Activated T-helper 2 cell treated with anti-CD3 and anti-CD28 coated beads, Interferon-gamma antibody, Interleukin-2, Interleukin-4, amounts not matched to agents 10 μg/mL and 5 μg/mL and 100 μg/mL, durations not matched to agents 14 hours and 24 hours and 36 hours (primary cell): ENCODE data around the gene C3orf20. TPM values are rescaled to one million over a fixed set of nuclear protein-coding genes. Genes with fewer than 3 reads are reported as not detected.
"Not testable (repeated sequence)": the region's sequence is repeated elsewhere in the genome, so short reads cannot be mapped to it uniquely, and the experiment has no call there.

ENCODE experiments used
- DNase-seq: peaks from one replicate; pipeline ENCODE4 v3.0.0; 2021; ENCODE audit warnings: low spot score
- H3K27ac Mint-ChIP-seq: one replicate; pipeline ENCODE4 v1.8.0; 2021; ENCODE audit warnings: mixed read lengths
- H3K27me3 Mint-ChIP-seq: one replicate; pipeline ENCODE4 v1.8.0; 2021; ENCODE audit warnings: low read depth, mixed read lengths
- H3K36me3 Mint-ChIP-seq: one replicate; pipeline ENCODE4 v1.8.0; 2021; ENCODE audit warnings: low read depth, mixed read lengths
- H3K4me1 Mint-ChIP-seq: one replicate; pipeline ENCODE4 v1.8.0; 2021; ENCODE audit warnings: low read depth, mixed read lengths
- H3K4me3 Mint-ChIP-seq: one replicate; pipeline ENCODE4 v1.8.0; 2021; ENCODE audit warnings: low read depth, mild to moderate bottlenecking, moderate library complexity, mixed read lengths
- H3K9me3 Mint-ChIP-seq: one replicate; pipeline ENCODE4 v1.8.0; 2021; ENCODE audit warnings: mixed read lengths
- intact Hi-C: fragments of 100-400 bp; cut with micrococcal nuclease; formaldehyde crosslinking; loops from one replicate; pipeline ENCODE4 v1.15.1; 2023
- total RNA-seq: library from RNA; stranded (reverse); gene quantifications from 2 replicates; pipeline ENCODE4 v1.2.3, GENCODE V29; 2022

Gene C3orf20
- total RNA-seq, 1 donor from 2014 or later, result 0.07 TPM

DNA sequence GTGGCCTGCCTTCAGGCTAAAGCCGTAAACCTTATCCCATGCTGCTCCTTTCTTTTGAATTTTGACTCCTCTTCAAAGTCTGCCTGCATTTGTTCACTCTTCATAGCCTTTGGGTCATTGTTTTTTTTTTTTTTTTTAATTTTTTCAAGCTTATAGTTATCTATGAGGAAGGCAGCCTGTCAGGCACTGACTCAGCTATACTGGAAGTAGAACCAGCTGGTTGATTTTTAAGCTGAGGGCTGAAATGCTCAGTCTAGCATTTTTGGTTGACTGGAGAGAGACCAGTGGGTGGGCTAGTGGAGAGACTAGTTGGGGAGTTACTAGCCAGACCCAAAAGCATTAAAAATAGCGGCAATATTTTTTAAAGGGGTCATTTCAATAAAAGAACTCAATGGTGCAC lies 44.1 kb downstream of the C3orf20 start:
- Mint-ChIP-seq H3K9me3 (no peaks in the 10 kb centered on the region), H3K4me3 (no peak overlapping the region), H3K27me3 (no peaks in the 10 kb centered on the region), H3K27ac (no peak overlapping the region), H3K36me3 (no peaks in the 10 kb centered on the region), H3K4me1 (no peaks in the 10 kb centered on the region)
- intact Hi-C loops, result no loop called here
- DNase-seq, result no peak

DNA sequence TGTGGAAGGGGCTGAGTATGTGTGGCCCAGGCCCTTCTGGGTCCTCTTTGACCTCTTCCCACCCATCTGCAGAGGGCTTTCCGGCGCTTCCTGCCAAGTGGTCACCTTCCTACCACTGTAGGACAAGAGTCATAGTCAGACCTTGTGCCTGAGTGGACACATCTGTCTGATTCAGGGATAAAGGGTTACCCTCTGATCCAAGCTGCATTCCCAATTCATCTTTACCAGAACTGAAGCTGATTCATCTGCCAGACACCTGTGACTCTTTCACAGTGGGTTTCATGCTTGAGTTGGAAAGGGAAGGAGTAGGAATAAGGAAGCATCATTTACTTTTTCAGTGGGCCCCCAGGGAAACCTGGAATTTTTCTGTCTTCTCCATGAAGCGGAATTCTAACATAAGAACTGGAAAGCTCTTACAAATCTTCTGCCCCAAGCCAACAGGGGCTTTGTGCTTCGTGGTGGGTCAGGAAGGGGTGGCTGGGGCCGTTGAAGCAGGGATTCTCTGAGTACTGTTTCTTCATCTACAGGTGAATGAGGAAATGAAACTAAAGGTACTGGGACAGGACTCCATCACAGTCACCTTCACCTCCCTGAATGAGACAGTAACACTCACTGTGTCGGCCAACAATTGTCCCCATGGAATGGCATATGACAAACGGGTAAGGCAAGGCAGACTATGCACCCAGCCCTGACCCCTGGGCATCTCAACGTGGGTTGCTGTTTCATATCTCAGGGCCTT lies 46.4 kb downstream of the C3orf20 start:
- Mint-ChIP-seq H3K4me1 (no peaks in the 10 kb centered on the region), H3K27me3 (no peaks in the 10 kb centered on the region), H3K27ac (no peak overlapping the region), H3K36me3 (no peaks in the 10 kb centered on the region), H3K9me3 (no peaks in the 10 kb centered on the region), H3K4me3 (no peak overlapping the region)
- no peak for DNase-seq
- intact Hi-C loops, result no loop called here

DNA sequence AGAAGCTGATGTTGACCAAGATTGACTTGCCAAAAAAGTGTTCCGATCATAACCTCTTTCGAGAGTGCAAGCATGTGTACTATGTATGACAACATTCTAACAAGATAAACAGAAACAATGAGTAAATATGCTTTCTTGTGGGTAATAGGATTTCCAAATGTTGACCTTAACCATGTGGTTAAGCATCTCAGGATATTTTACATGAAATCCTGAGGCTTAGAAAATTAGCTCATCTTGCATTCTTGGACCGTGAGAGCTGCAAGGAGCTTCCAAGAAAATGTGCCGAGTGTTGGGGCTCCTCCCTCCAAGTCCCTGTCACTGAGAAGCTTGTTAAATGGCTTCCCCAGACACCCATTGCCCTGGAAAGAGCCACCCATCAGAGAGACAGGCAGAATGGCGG lies 50.1 kb downstream of the C3orf20 start:
- intact Hi-C loops, result no loop called here
- Mint-ChIP-seq H3K4me3 (no peak overlapping the region), H3K36me3 (no peaks in the 10 kb centered on the region), H3K27me3 (no peaks in the 10 kb centered on the region), H3K4me1 (no peaks in the 10 kb centered on the region), H3K27ac (no peak overlapping the region), H3K9me3 (no peaks in the 10 kb centered on the region)
- no peak for DNase-seq

DNA sequence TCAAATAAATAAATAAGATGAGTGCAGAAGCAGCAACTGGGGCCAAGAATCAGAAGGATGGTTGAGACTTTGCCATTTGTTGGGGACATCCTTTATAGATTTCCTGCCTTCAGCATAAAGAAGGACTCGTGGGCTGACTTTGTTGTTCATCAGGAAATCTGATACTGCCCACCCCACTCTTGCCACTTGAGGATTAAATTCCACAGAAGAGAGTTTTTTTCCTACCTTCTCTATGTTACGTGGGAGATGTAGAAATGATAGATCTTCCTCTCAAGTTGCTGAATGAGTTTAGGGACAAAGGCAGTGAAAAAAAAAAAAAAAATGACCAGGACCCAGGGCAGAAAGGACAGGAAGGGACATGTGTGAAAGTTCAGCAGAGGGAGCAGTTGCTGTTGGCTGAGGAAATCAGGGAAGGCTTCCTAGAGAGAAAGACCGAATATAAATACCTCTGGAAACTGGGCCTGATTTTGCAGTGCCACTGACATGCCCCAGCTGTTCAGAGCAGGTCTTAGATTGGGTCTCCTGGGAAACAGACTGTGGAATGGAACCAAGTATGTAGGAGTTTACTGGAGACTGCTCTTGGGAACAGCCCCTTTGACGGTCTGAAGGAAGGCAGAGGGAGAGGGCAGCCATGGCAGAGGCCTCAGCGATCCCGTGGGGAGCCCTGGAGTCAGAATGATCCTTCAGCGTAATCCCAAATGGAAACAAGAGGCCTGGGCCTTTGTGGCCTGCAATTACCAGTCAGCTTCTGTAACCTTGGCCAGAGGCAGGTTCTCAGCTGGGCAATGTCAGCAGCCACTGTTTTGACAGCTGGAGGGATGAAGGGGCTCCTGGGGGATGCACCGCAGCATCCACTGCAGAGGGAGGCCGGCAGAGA lies 50.9 kb downstream of the C3orf20 start:
- Mint-ChIP-seq H3K27me3 (no peaks in the 10 kb centered on the region), H3K9me3 (no peaks in the 10 kb centered on the region), H3K27ac (no peak overlapping the region), H3K4me1 (no peaks in the 10 kb centered on the region), H3K4me3 (no peak overlapping the region), H3K36me3 (no peaks in the 10 kb centered on the region)
- DNase-seq, result no peak
- intact Hi-C loops, result no loop called here

DNA sequence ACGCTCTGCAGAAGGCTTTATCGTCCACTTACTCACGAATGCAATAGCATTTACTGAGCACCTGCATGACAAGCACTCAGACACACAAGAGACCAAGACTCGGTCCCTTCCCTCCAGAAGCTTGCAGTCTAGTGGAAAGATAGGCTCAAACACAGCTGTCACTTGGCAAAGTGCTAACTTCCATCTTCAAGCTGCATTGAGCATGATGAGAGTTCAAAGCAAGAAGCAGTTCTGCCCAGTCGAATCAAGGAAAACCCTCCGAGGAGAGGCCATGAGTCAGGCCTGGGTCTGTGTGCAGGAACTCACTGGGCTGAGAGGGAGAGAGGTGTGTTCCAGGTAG lies 51.5 kb downstream of the C3orf20 start:
- intact Hi-C loops, result no loop called here
- H3K4me1 Mint-ChIP-seq, result no peaks in the 10 kb centered on the region
- no peak overlapping the region for H3K27ac Mint-ChIP-seq
- DNase-seq, result no peak
- no peaks in the 10 kb centered on the region for H3K9me3 Mint-ChIP-seq
- no peak overlapping the region for H3K4me3 Mint-ChIP-seq
- H3K27me3 Mint-ChIP-seq, result no peaks in the 10 kb centered on the region
- no peaks in the 10 kb centered on the region for H3K36me3 Mint-ChIP-seq

DNA sequence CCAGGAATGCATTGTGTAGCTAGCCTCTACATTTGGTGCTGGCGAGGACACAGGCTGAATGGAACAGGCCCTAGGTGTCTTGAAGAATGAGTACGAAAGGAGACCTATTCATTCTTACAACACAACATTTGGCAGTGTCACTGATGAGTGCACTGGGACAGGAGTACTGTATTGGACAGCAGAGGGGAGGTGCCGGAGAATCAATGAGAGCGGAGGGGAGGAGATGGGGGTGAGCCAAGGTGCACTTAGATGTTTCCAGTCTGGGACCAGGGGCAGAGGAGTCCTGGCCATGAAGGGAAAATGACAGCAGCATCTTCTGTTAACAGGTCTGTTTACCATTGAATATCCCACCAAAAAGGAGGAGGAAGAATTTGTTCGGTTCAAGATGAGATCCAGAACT lies 53.2 kb downstream of the C3orf20 start:
- Mint-ChIP-seq H3K4me1 (no peaks in the 10 kb centered on the region), H3K4me3 (no peak overlapping the region), H3K27me3 (no peaks in the 10 kb centered on the region), H3K27ac (no peak overlapping the region), H3K9me3 (no peaks in the 10 kb centered on the region), H3K36me3 (no peaks in the 10 kb centered on the region)
- no peak for DNase-seq
- intact Hi-C loops, result no loop called here

DNA sequence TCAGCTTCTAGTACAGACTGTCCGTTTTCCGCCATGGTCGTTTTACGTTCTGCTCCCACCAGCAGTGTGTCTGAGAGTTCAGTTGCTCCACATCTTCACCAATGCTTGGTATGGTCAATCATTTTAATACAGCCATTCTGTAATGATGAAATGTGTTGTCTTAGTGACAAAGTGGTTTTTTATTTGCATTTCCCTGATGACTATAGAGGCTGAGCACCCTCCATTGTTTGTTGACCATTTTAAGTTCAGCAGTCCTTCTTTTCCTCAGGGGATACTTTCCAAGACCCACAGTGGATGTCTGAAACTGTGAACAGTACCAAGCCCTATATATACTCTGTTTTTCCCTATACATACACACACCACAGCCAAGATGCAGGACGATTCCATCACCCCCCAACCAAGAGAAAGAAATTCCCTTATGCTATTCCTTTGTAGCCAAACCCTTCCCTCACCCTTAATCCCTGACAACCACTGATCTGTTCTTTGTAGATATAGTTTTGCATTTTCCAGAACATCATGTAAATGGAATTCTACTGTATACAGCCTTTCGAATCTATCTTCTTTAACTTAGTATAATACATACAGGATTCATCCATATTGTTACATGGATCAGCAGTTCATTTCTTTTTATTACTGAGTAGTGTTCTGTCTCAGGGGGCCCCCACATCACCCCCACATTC lies 55.9 kb downstream of the C3orf20 start:
- no peak for DNase-seq
- no peak overlapping the region for H3K4me3 Mint-ChIP-seq
- no peaks in the 10 kb centered on the region for H3K4me1 Mint-ChIP-seq
- H3K36me3 Mint-ChIP-seq, result no peaks in the 10 kb centered on the region
- no peaks in the 10 kb centered on the region for H3K27me3 Mint-ChIP-seq
- intact Hi-C loops, result no loop called here
- H3K27ac Mint-ChIP-seq, result no peak overlapping the region
- no peaks in the 10 kb centered on the region for H3K9me3 Mint-ChIP-seq

DNA sequence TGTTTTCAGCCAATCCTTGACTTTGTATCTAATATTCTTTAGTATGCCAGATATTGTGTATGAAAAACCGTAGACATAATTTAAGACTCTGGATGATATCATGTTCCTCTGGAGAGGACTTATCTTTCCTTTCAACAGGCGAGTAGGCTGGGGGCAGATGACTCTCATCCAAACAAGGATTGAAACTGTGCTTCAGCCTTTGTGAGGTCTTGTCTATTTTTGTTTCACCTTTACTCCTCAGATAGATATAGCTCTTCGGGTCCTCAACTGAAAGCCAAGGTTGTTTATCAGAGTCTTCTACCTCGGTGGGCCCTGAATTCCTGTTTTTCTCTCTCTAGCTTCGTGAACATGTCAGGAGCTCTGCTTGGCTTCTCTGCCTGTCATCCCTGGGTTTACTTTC lies 66.0 kb downstream of the C3orf20 start:
- Mint-ChIP-seq H3K27me3 (peaks cover 14% of the 10 kb centered on the region), H3K27ac (no peak overlapping the region), H3K9me3 (no peaks in the 10 kb centered on the region), H3K4me1 (no peaks in the 10 kb centered on the region), H3K36me3 (no peaks in the 10 kb centered on the region), H3K4me3 (no peak overlapping the region)
- intact Hi-C loops, result no loop called here
- no peak for DNase-seq

DNA sequence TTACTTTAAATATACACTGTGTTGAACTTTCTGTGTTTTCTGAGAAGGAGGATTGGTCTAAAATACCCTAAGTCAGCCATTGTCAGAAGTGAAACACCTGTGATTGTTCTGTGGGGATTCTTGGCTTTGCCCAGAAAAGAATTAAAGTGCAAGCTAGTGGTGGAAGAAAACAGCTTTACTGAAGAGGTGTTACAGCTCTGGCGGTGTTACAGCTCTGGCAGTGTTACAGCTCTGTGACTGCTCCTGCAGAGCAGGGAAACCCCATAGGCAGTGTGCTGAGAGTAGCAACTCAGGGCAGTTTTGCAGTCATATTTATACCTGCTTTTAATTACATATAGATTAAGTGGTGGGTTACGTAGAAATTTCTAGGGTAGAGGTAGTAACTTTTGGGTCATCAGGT lies 66.6 kb downstream of the C3orf20 start:
- H3K36me3 Mint-ChIP-seq, result no peaks in the 10 kb centered on the region
- H3K4me1 Mint-ChIP-seq, result no peaks in the 10 kb centered on the region
- no peaks in the 10 kb centered on the region for H3K9me3 Mint-ChIP-seq
- intact Hi-C loops, result no loop called here
- H3K27me3 Mint-ChIP-seq, result peaks cover 17% of the 10 kb centered on the region
- no peak for DNase-seq
- H3K27ac Mint-ChIP-seq, result no peak overlapping the region
- H3K4me3 Mint-ChIP-seq, result no peak overlapping the region

DNA sequence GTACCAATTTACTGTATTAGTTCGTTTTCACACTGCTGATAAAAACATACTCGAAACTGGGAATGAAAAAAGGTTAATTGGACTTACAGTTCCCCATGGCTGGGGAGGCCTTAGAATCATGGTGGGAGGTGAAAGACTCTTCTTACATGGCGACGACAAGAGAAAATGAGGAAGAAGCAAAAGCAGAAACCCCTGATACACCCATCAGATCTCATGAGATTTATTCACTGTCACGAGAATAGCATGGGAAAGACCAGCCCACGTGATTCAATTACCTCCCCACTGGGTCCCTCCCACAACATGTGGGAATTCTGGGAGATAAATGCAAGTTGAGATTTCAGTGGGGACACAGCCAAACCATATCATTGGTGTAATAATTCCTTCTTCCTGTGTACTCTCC lies 69.6 kb downstream of the C3orf20 start:
- Mint-ChIP-seq H3K36me3 (no peaks in the 10 kb centered on the region), H3K4me1 (no peaks in the 10 kb centered on the region), H3K4me3 (no peak overlapping the region), H3K27ac (no peak overlapping the region), H3K9me3 (no peaks in the 10 kb centered on the region), H3K27me3 (peaks cover 23% of the 10 kb centered on the region)
- intact Hi-C loops, result no loop called here
- DNase-seq, result no peak

DNA sequence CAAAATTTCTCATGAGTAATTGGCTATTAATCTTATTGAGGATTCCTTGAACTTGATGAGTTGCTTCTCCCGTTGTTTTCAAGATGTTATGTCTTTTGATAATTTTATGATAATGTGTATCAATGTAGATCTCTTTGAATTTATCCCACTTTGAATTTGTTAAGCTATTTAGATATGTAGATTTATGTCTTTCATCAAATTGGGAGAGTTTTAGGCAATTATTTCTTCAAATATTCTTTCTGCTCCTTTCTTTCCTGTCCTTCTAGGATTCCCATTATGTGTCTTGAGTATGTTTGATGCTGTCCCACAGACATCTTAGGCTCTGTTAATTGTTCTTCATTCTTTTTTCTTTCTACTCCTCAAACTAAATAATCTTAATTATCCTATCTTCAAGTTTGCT lies 75.7 kb downstream of the C3orf20 start:
- no peak overlapping the region for H3K27ac Mint-ChIP-seq
- peaks cover 20% of the 10 kb centered on the region for H3K27me3 Mint-ChIP-seq
- no peaks in the 10 kb centered on the region for H3K4me1 Mint-ChIP-seq
- H3K36me3 Mint-ChIP-seq, result no peaks in the 10 kb centered on the region
- intact Hi-C loops, result no loop called here
- peaks cover 13% of the 10 kb centered on the region for H3K9me3 Mint-ChIP-seq
- H3K4me3 Mint-ChIP-seq, result no peak overlapping the region
- no peak for DNase-seq

DNA sequence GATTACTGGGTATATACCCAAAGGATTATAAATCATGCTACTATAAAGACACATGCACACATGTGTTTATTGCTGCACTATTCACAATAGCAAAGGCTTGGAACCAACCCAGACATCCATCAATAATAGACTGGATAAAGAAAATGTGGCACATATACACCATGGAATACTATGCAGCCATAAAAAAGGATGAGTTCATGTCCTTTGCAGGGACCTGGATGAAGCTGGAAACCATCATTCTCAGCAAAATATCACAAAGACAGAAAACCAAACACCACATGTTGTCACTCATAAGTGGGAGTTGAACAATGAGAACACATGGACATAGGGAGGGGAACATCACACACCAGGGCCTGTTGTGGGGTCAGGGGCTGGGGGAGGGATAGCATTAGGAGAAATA lies 78.0 kb downstream of the C3orf20 start:
- H3K4me1 Mint-ChIP-seq, H3K36me3 Mint-ChIP-seq, H3K27ac Mint-ChIP-seq, H3K27me3 Mint-ChIP-seq, DNase-seq, intact Hi-C loops, H3K4me3 Mint-ChIP-seq: not testable (repeated sequence)
- peaks cover 13% of the 10 kb centered on the region for H3K9me3 Mint-ChIP-seq

DNA sequence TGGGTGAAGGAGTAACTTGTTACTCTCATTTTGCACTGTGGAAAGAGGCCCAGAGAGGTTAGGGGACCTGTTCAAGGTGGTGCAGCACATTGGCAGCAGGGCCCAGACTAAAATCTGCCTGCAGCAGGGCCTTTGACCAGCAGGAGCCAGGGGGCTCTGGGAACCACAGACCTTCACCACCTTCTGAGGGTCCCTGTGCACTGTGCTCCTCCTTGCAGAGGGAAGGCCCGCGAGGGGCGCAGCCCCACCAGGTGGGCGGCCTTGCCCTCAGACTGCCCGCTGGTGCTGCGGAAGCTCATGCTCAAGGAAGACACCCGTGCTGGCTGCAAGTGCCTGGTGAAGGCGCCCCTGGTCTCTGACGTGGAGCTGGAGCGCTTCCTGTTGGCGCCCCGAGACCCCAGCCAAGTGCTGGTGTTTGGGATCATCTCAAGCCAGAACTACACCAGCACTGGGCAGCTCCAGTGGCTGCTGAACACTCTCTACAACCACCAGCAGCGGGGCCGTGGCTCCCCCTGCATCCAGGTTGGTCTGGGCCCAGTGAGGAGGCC lies 82.3 kb downstream of the C3orf20 start:
- Mint-ChIP-seq H3K36me3 (no peaks in the 10 kb centered on the region), H3K9me3 (no peaks in the 10 kb centered on the region), H3K4me3 (no peak overlapping the region), H3K27ac (no peak overlapping the region), H3K27me3 (no peaks in the 10 kb centered on the region), H3K4me1 (no peaks in the 10 kb centered on the region)
- intact Hi-C loops, result no loop called here
- DNase-seq, result no peak
